ENCODE measurements around the gene VANGL2. TPM values are rescaled to one million over a fixed set of nuclear protein-coding genes. Genes with fewer than 3 reads are reported as not detected.

Gene VANGL2
- total RNA-seq, 2 donors from 2014 or later = 0.28 to 0.55 TPM

DNA sequence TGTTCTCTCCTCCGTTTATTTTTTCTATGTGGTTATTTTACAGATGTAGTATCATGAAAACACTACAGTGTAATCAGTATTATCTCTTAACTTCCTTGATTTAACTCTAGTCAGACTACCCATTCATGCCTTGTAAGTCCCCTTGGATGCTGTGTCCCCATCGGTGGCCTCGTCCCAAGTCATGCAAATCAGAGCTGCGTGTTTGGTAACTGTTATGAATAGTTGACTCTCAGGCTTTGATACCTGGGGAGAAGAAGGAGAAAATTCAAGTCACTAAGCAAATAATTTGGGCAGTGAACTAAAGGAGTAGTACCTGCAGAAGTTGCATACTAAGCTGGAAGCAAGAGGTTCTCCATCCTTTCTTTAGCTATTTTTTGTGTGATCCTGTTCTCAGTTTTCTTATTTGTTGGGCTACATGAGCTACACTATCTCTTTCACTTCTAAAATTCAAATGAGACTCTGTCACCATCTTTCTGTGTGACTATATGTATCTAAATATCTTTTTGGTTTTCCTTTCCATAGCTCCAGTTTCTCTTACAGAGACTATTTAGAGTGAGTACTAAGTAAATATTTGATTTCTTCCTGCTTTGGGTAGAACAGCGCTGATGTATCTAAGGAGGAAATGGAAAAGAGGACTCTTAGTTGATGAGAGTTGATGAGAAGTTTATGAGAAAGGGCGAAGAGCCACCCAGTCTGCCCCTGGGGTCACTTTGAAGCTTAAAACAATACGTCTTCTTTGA lies 50.9 kb downstream of the VANGL2 start:
- Mint-ChIP-seq H3K27me3 (ENCODE audit: low read depth) (no peaks in the 10 kb centered on the region), H3K9me3 (peaks cover 0 to 2% of the 10 kb centered on the region in 2 donors), H3K27ac (peak overlapping the region; percentile 84), H3K36me3 (ENCODE audit: insufficient read depth in 2 of 2) (no peaks in the 10 kb centered on the region), H3K4me3 (peak overlapping the region; percentile 61 to 78), H3K4me1 (ENCODE audit: low read depth) (peaks cover 84% of the 10 kb centered on the region)
- ATAC-seq (replicated peaks in 1 of 2) = no peak
- no peak for DNase-seq

DNA sequence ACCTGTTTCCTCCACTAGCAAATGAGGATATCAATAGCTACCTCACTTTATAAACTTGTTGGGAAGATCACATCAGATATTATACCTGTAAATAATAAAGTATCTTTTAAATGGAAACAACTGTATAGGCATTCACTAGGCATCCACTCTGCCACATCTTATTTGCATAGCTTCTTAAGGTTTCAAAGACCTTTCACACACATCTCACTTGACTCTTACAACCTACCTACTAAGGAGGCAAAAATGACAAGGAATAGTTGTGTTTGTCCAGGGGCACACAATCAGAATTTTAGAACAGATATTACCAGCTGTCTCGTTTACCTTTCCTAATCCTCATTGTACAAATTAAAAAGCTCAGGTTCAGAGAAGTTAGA lies 51.5 kb downstream of the VANGL2 start:
- H3K9me3 Mint-ChIP-seq = peaks cover 0 to 2% of the 10 kb centered on the region in 2 donors
- ATAC-seq (replicated peaks in 1 of 2) (no peak), DNase-seq (no peak)
- H3K36me3 Mint-ChIP-seq (ENCODE audit: insufficient read depth in 2 of 2) = no peaks in the 10 kb centered on the region
- H3K27me3 Mint-ChIP-seq (ENCODE audit: low read depth) = no peaks in the 10 kb centered on the region
- peaks cover 84% of the 10 kb centered on the region for H3K4me1 Mint-ChIP-seq (ENCODE audit: low read depth)
- peak overlapping the region; percentile 84 for H3K27ac Mint-ChIP-seq
- H3K4me3 Mint-ChIP-seq = peak overlapping the region; percentile 61 to 78

DNA sequence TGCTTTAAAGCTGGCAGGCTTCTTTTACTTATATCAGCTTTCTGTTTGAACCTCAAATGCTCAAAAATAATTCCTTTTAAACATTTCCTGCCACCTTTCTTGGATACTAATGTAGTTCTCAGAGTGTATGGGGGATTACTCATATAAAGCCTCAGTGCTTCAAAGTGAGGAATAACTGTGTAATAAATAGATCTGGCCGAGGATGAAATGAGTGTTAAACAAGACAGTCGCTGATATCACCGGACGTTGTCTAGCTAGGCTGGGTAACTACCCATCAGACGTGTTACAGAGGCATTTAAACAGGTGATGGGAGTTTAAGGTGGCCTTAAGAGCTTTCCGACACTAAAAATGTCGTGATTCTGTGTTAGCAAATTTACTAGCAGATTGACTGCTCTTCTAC lies 53.1 kb downstream of the VANGL2 start:
- peaks cover 0 to 2% of the 10 kb centered on the region in 2 donors for H3K9me3 Mint-ChIP-seq
- peak overlapping the region; percentile 93 for H3K27ac Mint-ChIP-seq
- H3K4me1 Mint-ChIP-seq (ENCODE audit: low read depth) = peaks cover 83% of the 10 kb centered on the region
- H3K36me3 Mint-ChIP-seq (ENCODE audit: insufficient read depth in 2 of 2) = no peaks in the 10 kb centered on the region
- ATAC-seq (replicated peaks in 1 of 2) = peak; percentile 44 to 62
- DNase-seq = peak in 1 of 2 donors; percentile 36
- no peaks in the 10 kb centered on the region for H3K27me3 Mint-ChIP-seq (ENCODE audit: low read depth)
- H3K4me3 Mint-ChIP-seq = peak overlapping the region; percentile 56 to 78

DNA sequence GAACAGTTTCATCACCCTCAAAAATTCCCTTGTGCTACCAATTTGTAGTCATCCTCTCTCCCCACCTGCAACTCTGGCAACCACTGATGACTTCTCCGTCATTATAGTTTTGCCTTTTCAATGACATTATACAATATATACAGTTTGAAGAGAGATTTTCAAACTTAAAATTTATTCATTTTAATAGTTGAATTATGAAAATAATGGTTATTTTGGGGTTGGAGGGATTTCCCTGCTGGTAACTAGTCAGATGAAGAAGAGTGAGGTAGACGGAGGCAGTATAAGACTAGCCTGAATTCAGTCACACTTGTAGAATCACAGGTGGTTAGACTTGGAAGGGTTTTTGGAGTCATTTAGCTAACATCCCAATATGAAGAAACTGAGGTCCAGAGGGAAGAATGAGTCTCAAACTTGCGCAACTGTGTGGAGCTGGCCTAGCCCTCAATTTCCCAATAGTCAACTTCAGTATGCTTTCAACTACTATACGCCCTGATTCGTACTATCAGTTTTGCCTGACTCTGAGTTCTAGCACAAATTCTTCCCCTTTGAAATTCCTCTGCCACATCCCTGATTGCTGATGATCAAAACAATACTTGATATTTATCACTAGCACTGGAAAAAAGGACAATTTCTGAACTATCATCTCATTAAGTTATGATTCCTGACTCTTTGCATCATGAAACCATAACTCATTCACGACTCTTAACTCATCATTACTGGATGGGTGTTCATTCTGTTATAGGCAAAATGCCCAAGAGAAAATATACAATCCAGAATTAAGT lies 54.2 kb downstream of the VANGL2 start:
- ATAC-seq (replicated peaks in 1 of 2) = peak; percentile 83 to 88
- H3K9me3 Mint-ChIP-seq = peaks cover 0 to under 1% of the 10 kb centered on the region in 2 donors
- no peaks in the 10 kb centered on the region for H3K27me3 Mint-ChIP-seq (ENCODE audit: low read depth)

DNA sequence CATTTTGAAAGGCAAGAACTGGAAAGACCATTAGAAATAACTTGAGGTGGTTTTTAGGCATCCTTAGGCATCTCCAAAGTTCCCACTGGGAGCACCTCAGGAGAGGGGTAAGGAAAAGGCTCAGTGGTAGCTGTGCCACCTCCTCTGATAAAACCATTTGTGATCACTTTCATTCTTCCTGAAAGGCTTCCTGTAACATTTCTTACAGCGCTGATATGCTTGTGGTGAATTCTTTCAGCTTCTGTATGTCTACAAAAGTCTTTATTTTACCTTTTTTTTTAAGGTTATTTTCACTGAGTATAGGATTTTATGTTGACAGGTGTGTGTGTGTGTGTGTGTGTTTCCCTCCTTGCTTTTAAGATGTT lies 54.8 kb downstream of the VANGL2 start:
- peak overlapping the region; percentile 68 to 89 for H3K4me3 Mint-ChIP-seq
- peak overlapping the region; percentile 99 for H3K27ac Mint-ChIP-seq
- peaks cover 95% of the 10 kb centered on the region for H3K4me1 Mint-ChIP-seq (ENCODE audit: low read depth)
- H3K9me3 Mint-ChIP-seq = no peaks in the 10 kb centered on the region
- DNase-seq (no peak), ATAC-seq (replicated peaks in 1 of 2) (peak in 1 of 2 donors; percentile 1)
- H3K27me3 Mint-ChIP-seq (ENCODE audit: low read depth) = no peaks in the 10 kb centered on the region
- no peaks in the 10 kb centered on the region for H3K36me3 Mint-ChIP-seq (ENCODE audit: insufficient read depth in 2 of 2)

More for the DNA sequence above, 54.2 kb downstream of the VANGL2 start:
- Mint-ChIP-seq H3K36me3 (ENCODE audit: insufficient read depth in 2 of 2) (no peaks in the 10 kb centered on the region), H3K4me3 (peak overlapping the region; percentile 68 to 89), H3K27ac (peak overlapping the region; percentile 99), H3K4me1 (ENCODE audit: low read depth) (peaks cover 89% of the 10 kb centered on the region)
- peak in 1 of 2 donors; percentile 60 for DNase-seq

DNA sequence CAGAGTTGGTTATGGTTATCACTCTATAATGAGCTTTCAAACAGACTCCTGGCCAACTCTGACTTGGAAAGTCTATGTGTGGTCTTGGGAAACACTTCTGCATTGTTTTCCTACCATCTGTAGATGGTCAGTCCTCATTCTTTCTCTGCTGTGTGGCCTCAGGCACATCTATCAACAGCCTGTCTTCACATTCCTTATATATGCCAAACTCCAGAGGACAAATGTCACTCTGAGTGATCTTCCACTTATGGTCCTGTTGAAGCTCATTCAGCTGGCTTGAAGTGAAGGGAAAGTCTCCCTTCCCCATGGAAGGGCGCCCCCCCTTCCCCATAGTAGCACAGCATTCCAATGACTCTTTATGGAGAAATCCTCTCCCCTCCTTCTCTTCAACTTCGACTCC lies 58.7 kb downstream of the VANGL2 start:
- H3K9me3 Mint-ChIP-seq = no peaks in the 10 kb centered on the region
- peaks cover 91% of the 10 kb centered on the region for H3K4me1 Mint-ChIP-seq (ENCODE audit: low read depth)
- peak overlapping the region; percentile 92 for H3K27ac Mint-ChIP-seq
- no peaks in the 10 kb centered on the region for H3K27me3 Mint-ChIP-seq (ENCODE audit: low read depth)
- DNase-seq (no peak), ATAC-seq (replicated peaks in 1 of 2) (no peak)
- no peaks in the 10 kb centered on the region for H3K36me3 Mint-ChIP-seq (ENCODE audit: insufficient read depth in 2 of 2)
- H3K4me3 Mint-ChIP-seq = peak overlapping the region; percentile 60 to 85

DNA sequence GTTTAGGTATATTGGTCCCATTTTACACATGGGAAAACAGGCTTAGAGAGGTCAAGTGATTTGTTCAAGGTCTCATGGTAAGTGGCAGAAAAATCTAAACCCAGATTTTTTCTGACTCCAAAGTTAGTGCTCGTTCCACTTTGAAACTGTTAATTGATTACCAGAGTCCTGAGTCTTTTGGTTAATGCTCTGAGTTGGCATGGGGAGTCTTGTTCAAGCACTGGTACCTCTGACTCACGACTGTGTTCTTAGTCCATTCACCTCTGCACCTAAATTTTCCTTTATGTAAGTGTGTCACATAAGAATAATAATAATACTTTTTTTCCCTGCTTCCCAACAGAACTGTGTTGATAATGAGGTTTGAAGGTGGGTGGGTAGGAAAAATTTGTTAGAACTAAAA lies 59.3 kb downstream of the VANGL2 start:
- peak in 1 of 2 donors; percentile 31 for DNase-seq
- ATAC-seq (replicated peaks in 1 of 2) = peak; percentile 70 to 71
- peaks cover 92% of the 10 kb centered on the region for H3K4me1 Mint-ChIP-seq (ENCODE audit: low read depth)
- H3K27ac Mint-ChIP-seq = peak overlapping the region; percentile 92
- H3K9me3 Mint-ChIP-seq = no peaks in the 10 kb centered on the region
- peak overlapping the region; percentile 60 to 85 for H3K4me3 Mint-ChIP-seq
- H3K27me3 Mint-ChIP-seq (ENCODE audit: low read depth) = no peaks in the 10 kb centered on the region
- no peaks in the 10 kb centered on the region for H3K36me3 Mint-ChIP-seq (ENCODE audit: insufficient read depth in 2 of 2)

DNA sequence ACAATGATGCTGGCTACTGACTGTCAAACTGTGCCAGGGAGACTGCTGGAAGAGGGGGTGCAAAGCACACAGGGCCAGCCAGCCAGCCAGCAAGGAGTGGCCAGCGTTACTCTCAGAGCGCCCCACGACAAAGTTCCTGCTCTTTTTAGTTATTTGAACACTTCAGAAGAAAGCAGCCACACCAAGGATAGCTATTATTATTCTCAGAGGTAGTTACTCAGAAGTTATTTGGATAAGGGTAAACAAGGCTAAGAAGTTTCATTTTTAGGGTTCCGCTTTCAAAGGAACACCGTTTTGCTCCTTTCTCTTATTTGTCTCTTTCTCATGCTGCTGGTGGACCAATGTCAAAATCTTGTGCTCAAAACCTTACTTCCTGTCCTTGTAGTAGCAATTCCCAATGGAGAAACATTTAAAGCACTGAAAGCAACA lies 59.9 kb downstream of the VANGL2 start:
- H3K4me1 Mint-ChIP-seq (ENCODE audit: low read depth) = peaks cover 92% of the 10 kb centered on the region
- no peak for DNase-seq

DNA sequence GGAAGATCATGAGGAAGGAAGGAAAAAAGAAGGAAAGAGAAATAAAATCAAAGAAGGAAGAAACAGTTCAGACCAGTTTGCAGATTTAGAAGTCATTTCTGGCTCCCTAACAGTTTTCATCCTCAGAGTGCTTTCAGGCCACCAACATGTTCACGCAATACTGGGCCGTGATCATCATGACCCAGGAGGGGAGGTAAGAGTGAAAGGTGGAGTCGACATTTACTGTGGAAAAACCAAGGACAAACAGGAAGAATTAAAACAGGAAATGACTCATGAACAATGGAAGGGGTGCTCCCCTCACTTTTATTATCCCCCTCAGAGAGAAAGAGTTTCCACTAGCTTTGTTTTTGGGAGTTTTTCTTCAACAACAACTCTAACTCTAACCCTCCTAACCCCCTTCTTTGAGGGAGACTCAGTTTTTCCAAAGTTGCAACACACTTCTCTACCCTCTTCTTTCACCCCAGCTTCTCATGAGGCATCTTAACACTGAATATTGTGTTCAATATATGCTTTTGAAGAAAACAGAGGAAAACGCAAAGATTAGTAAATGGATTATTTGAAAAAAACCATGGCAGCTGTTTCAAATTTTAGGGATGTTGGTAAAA lies 60.4 kb downstream of the VANGL2 start:
- peak in 1 of 2 donors; percentile 37 for DNase-seq
- peaks cover 92% of the 10 kb centered on the region for H3K4me1 Mint-ChIP-seq (ENCODE audit: low read depth)
- H3K9me3 Mint-ChIP-seq = peaks cover 0 to 3% of the 10 kb centered on the region in 2 donors
- peak; percentile 60 to 69 for ATAC-seq (replicated peaks in 1 of 2)
- H3K27ac Mint-ChIP-seq = peak overlapping the region; percentile 92
- H3K27me3 Mint-ChIP-seq (ENCODE audit: low read depth) = no peaks in the 10 kb centered on the region
- peaks cover 0 to 1% of the 10 kb centered on the region in 2 donors for H3K36me3 Mint-ChIP-seq (ENCODE audit: insufficient read depth in 2 of 2)
- peak overlapping the region; percentile 60 to 85 for H3K4me3 Mint-ChIP-seq

More for the DNA sequence above, 59.9 kb downstream of the VANGL2 start:
- no peaks in the 10 kb centered on the region for H3K36me3 Mint-ChIP-seq (ENCODE audit: insufficient read depth in 2 of 2)
- peaks cover 0 to 2% of the 10 kb centered on the region in 2 donors for H3K9me3 Mint-ChIP-seq
- H3K27me3 Mint-ChIP-seq (ENCODE audit: low read depth) = no peaks in the 10 kb centered on the region
- peak overlapping the region; percentile 92 for H3K27ac Mint-ChIP-seq
- peak; percentile 40 to 45 for ATAC-seq (replicated peaks in 1 of 2)
- H3K4me3 Mint-ChIP-seq = peak overlapping the region; percentile 60 to 85

DNA sequence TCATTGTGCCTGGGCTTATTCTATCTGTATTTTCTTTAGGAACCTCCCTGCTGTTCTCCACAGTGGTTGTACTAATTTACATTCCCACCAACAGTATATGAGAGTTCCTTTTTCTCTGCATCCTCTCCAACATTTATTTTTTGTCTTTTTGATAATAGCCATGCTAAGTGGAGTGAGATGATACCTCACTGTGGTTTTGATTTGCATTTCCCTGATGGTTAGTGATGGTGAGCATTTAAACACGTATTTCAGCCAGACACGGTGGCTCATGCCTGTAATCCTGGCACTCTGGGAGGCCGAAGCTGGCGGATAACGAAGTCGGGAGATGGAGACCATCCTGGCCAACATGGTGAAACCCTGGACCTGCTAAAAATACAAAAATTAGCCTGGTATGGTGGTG lies 64.8 kb downstream of the VANGL2 start:
- no peak for ATAC-seq (replicated peaks in 1 of 2)
- Mint-ChIP-seq H3K36me3 (ENCODE audit: insufficient read depth in 2 of 2) (peaks cover 0 to 2% of the 10 kb centered on the region in 2 donors), H3K9me3 (peaks cover 2 to 3% of the 10 kb centered on the region in 2 donors), H3K27ac (no peak overlapping the region), H3K4me1 (ENCODE audit: low read depth) (peaks cover 85% of the 10 kb centered on the region), H3K4me3 (peak overlapping the region; percentile 14 to 16), H3K27me3 (ENCODE audit: low read depth) (no peaks in the 10 kb centered on the region)
- no peak for DNase-seq

DNA sequence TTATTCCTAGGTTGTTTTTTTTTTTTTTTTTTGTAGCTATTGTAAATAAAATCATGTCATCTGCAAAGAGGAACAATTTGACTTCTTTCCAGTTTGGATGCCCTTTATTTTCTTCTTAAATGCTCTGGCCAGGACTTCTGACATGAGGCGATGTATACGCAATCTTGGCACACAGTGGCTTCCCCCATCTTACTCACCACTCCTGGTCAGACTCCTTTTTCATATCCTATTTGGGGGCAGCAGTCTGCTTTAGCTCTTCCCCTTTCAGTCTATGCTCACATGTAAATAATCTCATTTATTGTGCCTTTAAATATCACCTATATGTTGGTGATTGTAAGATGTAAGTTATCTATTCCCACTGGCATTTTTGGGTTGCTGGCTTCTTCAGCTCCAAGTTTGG lies 66.6 kb downstream of the VANGL2 start:
- Mint-ChIP-seq H3K36me3 (ENCODE audit: insufficient read depth in 2 of 2) (peaks cover 0 to 2% of the 10 kb centered on the region in 2 donors), H3K4me3 (peak overlapping the region; percentile 1 to 8), H3K4me1 (ENCODE audit: low read depth) (peaks cover 69% of the 10 kb centered on the region), H3K9me3 (peaks cover 2 to 3% of the 10 kb centered on the region in 2 donors), H3K27me3 (ENCODE audit: low read depth) (no peaks in the 10 kb centered on the region), H3K27ac (no peak overlapping the region)
- ATAC-seq (replicated peaks in 1 of 2) (no peak), DNase-seq (no peak)

DNA sequence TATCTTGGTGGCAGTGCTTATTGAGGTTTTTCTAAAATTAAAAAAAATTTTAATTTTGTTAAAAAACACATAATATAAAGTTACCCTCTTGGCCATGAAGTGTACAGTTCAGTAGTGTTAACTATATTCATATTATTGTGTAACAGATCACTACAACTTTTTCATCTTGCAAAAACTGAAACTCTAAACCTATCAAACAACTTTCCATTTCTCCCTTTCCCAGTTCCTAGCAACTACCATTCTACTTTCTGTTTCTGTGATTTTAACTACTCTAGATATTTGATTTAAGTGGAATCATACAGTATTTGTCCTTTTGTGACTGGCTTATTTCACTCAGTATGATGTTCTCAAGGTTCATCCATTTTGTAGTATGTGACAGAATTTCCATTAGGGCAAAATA lies 67.2 kb downstream of the VANGL2 start:
- peaks cover 64% of the 10 kb centered on the region for H3K4me1 Mint-ChIP-seq (ENCODE audit: low read depth)

DNA sequence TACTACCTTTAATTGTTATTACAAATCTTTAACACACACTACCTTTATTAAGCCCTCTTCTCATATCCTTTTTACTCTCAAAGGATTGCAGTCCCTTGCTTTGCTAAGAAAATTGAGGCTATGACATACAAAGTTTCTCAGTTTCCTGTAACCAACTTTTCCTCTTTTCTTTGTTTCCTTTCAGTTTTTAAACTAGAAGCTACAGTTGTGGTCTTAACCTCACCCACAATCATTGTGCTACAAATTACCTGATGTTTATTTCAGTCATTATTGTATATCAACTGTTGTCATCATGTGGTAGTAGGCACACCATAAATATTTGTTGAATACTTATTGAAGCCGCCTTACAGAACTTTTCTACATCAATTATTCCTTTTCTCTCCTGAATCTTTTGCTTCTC lies 70.9 kb downstream of the VANGL2 start:
- Mint-ChIP-seq H3K4me1 (ENCODE audit: low read depth) (peaks cover 29% of the 10 kb centered on the region), H3K36me3 (ENCODE audit: insufficient read depth in 2 of 2) (no peaks in the 10 kb centered on the region), H3K27me3 (ENCODE audit: low read depth) (no peaks in the 10 kb centered on the region), H3K9me3 (peaks cover 0 to 2% of the 10 kb centered on the region in 2 donors), H3K4me3 (no peak overlapping the region), H3K27ac (no peak overlapping the region)
- ATAC-seq (replicated peaks in 1 of 2) (peak; percentile 41 to 51), DNase-seq (no peak)

More for the DNA sequence above, 67.2 kb downstream of the VANGL2 start:
- no peak for ATAC-seq (replicated peaks in 1 of 2)
- Mint-ChIP-seq H3K27ac (no peak overlapping the region), H3K4me3 (peak overlapping the region; percentile 7 to 42), H3K36me3 (ENCODE audit: insufficient read depth in 2 of 2) (peaks cover 0 to 2% of the 10 kb centered on the region in 2 donors), H3K27me3 (ENCODE audit: low read depth) (no peaks in the 10 kb centered on the region), H3K9me3 (peaks cover 2 to 3% of the 10 kb centered on the region in 2 donors)
- DNase-seq = no peak
